ENCODE measurements around the gene CKLF.
A peak's percentile ranks its signal among the peaks of the same experiment; 100 is the strongest.
"Not testable (repeated sequence)": the region's sequence is repeated elsewhere in the genome, so short reads cannot be mapped to it uniquely, and the experiment has no call there.

Gene CKLF, protein sequence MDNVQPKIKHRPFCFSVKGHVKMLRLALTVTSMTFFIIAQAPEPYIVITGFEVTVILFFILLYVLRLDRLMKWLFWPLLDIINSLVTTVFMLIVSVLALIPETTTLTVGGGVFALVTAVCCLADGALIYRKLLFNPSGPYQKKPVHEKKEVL

DNA sequence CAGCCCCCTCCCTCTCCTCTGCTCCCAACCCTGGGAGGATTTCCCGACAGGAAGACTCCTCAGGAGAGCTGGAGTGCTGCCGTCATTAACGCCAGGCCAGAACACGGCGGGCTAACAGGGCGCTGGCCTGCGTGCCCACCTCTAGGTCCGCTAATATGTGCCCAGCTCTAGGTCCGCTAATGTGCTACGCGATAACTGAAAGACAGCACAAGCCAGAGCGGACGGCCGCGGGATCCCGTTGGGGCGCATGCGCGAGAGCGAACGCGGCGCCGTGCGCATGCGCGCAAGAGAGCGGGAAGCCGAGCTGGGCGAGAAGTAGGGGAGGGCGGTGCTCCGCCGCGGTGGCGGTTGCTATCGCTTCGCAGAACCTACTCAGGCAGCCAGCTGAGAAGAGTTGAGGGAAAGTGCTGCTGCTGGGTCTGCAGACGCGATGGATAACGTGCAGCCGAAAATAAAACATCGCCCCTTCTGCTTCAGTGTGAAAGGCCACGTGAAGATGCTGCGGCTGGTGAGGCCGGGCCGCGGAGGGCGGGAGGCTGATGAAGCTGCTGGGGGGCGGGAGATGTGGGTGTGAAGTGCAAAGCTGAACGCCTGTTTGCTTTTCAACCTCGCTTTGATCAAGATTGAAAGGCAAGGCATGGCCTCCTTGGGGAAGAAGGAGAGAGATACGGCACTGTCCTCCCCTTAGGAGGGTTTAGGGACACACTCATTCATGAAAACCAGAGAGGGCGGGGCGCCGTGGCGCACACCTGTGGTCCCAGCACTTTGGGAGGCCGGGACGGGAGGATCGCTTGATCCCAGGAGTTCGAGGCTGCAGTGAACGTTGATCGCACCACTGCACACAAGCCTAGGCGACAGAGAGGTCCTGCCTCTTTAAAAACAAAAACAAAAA, at the start of gene CKLF:
CKLF (plus strand) TSS at position 291 of the 892 bp plus-strand sequence; CDS start at position 431, 140 bp downstream.
- DNase-seq (ENCODE audit: low spot score): peak; percentile 93

GRCh38 chr16:66503030-66503429, 49.3 kb upstream of the CKLF start:
- DNase-seq (ENCODE audit: low spot score): no peak

DNA sequence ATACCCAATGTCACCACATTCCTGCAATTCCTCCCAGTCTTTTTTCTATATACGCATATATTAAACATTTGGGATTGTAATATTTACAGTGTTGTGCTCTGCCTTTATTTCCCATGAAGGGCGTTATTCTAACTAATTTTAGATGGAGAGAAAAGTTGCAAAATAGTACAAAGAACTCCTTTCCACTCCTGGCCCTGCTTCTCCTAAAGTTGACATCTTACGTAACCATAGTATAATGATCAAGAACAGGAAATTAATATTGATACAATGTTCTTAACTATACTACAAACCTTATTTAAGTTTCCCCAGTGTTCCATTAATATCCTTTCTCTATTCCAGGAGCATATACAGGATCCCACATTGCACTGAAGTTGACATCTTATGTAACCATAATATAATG, 48.8 kb upstream of the CKLF start:
- no peak for DNase-seq (ENCODE audit: low spot score)

DNA sequence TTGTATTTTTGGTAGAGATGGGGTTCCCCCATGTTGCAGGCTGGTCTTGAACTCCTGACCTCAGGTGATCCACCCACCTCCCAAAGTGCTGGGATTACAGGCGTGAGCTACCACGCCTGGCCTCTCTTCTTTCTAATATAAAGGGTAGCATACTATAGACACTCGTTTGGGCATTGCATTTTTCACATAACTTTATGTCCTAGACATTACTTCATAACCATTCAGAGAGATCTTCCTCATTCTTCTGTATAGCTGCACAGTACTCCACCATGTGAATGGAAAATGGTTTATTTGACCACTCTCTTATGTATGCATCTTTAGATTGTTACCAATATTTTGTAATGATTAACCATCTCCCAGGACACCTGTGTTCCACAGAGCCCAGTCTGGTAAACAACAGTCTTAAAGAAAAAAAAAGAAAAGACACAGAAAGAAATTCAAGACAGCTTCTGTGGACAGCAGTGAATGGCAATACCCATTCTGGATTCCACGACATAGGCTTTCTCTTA, 44.6 kb upstream of the CKLF start:
- no peak for DNase-seq (ENCODE audit: low spot score)

DNA sequence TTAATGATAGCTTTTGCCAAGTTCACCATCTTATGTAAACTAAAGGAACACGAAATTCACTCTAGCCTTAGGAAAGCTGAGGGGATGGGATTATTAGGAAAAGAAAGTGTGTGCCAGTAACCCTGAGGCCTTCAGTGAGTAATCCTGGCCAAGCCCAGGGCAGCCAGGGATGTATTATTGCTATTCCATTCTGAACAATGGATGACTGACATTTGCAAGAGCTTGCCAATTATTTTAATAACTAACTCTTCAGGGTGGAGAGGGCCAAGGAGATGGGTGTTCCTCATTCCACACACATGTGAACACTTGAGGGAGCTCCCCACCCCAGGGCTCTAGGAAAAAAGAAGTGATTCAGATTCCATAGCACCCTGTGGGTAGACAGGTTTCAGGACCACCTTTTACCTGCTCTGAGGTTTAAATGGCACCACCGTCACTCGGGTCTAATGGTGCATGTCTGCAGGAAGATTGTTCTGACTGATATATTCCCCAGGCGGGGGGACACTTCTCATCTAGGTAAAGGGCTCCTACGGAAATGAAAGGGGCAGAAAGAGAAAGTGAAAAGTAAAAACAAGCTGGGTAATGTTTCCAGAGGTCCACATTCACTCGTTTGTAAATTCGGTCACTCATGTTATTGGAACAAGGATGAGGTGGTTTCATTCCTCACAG, 44.0 kb upstream of the CKLF start:
- DNase-seq (ENCODE audit: low spot score): no peak

- no peak for DNase-seq (ENCODE audit: low spot score)
Measured at GRCh38 chr16:66508914-66509496, 43.4 kb upstream of the CKLF start.

GRCh38 chr16:66509576-66509975, 42.8 kb upstream of the CKLF start:
- no peak for DNase-seq (ENCODE audit: low spot score)

DNA sequence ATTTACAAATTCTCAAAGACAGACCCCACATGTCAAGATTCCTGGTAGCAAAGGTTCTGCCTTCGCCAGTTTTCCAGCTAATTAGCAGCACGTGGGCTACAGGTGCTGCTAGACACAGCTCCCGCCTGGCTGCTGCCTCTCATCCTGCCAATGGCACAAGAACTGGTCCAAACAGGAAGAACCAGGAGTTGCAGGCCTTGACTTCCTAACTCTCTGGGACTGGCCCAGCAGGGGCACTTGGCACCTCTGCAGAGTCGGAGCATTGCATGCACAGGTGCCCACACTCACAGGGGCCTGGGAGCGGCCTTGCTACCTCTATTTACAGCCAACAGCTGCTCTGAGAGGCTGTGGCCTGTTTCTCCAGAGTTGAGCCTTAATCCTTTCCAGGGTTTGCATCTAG, 42.1 kb upstream of the CKLF start:
- DNase-seq (ENCODE audit: low spot score): no peak

DNA sequence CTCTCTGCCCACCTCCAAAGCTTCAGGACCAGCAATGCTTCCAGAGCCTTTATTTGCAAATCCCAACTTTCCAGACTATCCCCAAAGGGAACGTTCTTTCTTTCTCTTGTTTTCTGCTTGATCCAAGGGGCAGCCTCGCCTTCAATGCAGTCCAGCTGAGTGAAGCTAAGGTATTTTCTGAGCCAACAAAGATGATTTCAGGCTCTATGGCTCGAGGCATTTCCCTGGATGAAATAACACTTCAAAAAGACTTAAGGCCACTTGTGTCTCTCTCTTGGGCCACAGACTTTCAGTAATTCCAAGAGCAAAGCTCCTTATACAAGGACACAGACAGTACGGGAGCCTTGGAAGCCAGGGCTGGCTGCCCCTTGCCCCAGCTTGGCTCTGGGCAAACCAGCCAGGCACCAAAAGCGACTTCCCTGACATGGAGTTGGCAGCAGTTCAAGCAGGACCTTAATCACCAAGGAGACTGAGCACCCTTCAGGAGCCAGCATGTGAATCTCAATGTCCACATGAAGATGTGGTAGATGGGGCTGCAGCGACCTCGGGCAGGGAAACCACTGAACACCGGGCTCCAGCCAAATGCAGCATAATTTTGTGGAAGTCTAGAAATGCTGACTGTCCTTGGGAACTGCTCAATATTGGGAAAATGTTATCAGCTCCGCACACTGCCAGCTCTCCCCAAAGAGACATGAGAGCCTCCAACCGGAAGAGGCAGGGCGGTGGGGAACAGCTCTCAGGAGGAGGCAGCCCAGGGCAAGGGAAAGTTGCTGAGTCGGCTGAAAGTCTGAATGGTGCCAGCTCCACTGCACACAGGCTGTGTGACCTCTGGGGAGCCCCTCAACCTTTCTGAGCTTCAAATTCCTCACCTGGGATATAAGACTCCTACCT, 41.4 kb upstream of the CKLF start:
- no peak for DNase-seq (ENCODE audit: low spot score)

- DNase-seq (ENCODE audit: low spot score): no peak
Measured at GRCh38 chr16:66511602-66512271, 40.6 kb upstream of the CKLF start.

DNA sequence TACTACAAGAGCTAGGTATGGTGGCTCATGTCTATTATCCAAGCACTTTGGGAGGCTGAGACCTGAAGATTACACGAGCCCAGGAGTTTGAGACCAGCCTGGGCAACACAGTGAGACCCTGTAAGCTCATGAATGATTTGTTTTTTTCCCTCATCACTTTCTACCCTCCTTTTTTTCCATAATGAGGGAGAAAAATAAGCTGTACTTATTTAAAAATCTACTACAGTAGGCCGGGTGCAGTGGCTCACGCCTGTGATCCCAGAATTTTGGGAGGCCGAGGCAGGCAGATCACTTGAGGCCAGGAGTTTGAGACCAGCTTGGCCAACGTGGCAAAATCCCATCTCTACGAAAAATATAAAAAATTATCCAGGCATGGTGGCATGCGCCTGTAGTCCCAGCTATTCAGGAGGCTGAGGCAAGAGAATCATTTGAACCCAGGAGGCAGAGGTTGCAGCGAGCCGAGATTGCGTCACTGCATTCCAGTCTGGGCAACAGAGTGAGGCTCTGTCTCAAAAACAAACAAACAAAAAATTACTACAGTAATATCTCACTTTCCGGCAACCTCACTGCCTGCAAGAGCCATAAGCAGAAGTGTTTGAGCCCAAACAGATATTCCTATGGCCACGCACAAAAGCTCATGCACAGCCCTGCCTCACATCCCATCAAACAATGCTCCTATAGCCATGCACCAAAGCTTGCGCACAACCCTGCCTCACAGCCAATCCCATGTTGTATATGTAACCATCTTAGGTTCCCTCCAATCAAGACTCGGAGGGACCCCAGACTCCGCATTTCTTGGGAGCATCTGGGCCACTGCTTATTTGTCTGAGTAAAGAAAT, 39.9 kb upstream of the CKLF start:
- DNase-seq (ENCODE audit: low spot score): no peak

DNA sequence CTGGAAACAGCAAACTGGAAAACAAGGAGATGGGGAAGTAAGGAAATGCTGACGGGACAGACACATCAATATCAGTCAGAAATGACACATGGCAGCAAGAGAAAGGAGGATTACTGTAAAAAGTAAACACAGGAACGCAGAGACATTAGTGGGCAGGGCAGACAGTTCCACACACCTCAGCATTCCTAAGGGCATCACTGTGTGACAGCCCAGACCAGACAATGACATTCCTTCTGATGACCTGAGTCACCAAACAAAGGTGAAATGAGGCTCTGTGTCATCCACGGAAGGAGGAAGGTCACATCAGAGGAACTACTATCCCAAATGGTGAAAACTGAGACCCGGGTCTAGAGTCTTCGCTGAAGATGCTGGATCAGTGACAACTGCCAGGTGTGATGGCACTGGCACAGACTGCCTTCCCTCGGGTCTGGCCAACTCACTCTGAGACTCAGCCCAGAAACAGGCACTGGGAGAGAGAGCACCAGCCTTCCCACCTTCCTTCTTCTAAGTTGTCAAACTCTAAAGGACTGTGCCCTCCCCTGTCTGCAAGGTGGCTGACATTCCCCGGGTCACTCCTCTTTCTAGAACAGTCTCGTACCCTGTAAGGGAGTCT, 39.2 kb upstream of the CKLF start:
- no peak for DNase-seq (ENCODE audit: low spot score)

DNA sequence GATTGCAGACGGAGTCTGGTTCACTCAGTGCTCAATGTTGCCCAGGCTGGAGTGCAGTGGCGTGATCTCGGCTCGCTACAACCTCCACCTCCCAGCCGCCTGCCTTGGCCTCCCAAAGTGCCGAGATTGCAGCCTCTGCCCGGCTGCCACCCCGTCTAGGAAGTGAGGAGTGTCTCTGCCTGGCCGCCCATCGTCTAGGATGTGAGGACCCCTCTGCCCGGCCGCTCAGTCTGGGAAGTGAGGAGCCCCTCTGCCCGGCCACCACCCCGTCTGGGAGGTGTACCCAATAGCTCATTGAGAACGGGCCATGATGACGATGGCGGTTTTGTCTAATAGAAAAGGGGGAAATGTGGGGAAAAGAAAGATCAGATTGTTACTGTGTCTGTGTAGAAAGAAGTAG, 38.0 kb upstream of the CKLF start:
- not testable (repeated sequence) for DNase-seq (ENCODE audit: low spot score)

GRCh38 chr16:66514980-66515595, 37.3 kb upstream of the CKLF start:
- DNase-seq (ENCODE audit: low spot score): not testable (repeated sequence)

DNA sequence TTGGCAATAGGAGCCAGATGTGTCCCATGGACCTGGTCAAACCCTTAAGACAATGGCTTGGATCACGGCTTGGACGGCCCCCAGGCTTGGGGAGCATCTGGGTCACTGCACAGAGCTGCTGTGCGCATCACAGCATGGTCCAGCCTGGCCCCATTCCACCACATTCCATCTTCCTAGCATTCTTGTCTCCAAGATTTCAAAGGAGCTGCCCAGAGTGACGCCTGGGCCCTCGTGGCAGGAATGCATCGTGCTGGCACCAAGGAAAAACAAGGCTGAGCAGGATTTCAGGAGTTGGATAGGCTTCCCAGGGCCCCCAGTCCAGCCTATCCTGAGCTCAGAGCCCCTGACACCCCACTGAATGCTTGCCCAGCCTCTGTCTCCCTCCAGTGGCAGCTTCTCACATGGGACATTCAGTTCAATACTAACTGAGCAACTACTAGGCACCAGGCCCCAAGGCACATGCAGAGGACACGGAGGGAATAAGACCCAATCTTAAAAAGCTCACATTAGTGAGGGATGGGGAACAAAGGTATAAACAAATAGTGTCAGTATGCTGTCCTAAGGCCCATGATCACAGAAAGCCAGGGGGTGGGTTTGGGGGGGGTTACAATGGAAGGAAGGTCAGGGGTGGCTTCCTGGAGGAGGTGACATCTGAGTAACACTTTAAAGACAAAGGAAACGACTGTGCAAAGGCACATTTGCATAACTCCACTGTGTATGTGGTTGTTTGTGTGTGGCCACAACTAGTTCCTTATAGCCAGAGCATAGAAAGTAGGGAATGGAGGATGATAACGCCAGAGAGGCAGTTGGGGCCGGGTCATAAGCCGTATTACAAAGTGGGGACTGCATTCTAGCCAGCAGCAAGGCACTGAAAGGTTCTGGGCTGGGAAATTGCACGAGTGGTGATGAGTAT, 36.5 kb upstream of the CKLF start:
- peak; percentile 59 for DNase-seq (ENCODE audit: low spot score)

DNA sequence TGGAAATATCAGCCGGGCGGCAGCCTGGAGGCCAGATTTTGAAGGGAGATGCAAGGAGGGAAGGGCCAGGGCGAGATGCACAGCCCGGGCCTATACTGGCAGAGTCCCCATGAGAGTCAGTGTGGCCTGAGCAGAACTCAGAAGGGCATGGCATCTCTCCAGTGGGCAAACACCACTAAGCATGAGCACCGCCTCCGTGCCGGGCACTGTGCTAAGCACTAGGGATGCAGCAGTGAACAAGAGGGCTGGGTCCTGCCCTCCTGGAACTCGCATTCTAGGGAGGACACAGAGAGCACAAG, 35.9 kb upstream of the CKLF start:
- no peak for DNase-seq (ENCODE audit: low spot score)

- peak; percentile 96 for DNase-seq (ENCODE audit: low spot score)
Measured at GRCh38 chr16:66516808-66517585, 35.4 kb upstream of the CKLF start.

Data from activated CD4-positive, alpha-beta T cell treated with anti-CD3 and anti-CD28 coated beads, Interleukin-2, Interleukin-4, amounts not matched to agents 100 ng/mL and 50 ng/mL, durations not matched to agents 16 hours and 8 hours (primary cell).